Retina (tissue), 1 donor: ENCODE data around the gene LEAP2.

Experiments
- DNase-seq: peaks from one replicate; pipeline ENCODE4 v3.0.0-alpha.2; 2016

Gene LEAP2, protein sequence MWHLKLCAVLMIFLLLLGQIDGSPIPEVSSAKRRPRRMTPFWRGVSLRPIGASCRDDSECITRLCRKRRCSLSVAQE

DNA sequence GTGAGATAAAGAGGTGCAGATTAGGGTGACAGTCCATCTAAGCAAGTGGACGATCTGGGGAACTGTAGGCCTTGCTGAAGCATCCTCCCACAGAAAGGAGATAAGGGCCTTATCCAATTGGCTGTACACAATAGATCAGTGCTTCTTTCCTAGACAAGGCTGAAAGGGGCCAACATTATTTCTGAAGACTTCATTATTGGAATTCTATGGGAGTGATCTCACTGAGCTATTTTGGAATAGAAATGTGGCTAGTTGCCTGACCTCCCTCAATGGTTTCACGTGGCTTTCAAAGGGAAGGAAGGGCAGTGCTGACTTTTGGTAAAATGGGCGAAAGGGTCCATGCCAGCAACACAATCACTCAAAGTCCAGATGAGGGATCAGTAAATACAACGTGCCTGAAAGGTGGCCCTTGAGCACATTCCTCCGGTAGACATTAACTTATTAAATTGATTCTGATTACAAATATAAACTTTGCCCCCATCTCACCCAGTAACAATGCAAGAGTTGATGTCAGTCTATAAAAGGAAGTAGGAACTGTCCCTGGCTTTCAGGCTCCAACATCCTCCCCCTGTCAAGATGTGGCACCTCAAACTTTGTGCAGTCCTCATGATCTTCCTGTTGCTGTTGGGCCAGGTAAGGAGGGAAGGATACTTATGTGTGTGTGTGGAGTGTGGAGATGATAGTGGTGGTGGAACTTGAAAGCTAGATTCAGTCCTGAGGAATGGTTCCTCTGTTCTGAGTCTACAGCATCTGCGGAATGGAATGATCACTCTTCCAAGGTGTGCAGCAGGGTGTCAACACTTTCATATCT lies at the start of gene LEAP2:
Gene LEAP2, plus strand, starts transcription at position 550 of the 811 bp plus-strand sequence. Its CDS starts 27 bp downstream, at position 577.
- no peak for DNase-seq

GRCh38 chr5:132824426-132824825 lies 49.0 kb upstream of the LEAP2 start:
- DNase-seq, result no peak

DNA sequence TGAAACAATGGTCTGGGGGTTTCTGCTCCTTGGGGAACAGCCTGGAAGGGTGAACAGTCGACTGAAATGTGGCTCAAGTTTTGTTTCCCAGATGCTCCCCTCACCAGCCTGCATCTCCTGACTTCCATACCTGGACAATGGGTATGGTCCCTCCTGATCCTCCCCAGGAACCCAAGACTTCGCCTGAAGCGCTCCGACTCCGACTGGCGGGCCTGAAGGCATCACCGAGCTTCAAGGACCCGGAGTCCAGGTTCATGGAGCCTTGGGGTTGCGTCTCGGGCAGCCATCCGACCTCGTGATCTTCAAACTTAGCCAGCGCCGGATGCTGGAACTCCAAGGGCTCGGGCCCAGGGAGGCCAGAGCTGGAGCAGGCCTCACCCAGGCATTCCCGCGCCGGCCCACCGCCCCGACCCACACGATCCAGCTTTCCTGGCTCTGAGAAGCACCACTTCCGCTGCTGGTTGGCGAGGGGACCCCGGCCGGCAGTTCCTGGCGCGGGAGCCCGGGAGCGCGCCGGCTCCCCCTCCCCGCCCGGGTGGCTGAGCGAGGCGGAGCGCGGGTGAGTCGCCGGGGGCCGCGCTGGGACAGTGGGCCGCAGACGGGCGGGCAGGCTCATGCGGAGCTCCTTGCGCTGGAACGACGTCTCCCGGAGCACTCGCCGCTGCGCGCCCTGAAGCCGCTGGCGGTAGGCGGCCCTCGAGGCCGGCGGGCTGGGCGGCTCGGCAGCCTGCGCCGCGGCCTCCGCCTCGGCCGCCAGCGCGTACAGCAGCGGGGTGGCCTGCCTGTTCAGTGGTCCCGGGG lies 48.2 kb upstream of the LEAP2 start:
- DNase-seq, result peak; percentile 69

DNA sequence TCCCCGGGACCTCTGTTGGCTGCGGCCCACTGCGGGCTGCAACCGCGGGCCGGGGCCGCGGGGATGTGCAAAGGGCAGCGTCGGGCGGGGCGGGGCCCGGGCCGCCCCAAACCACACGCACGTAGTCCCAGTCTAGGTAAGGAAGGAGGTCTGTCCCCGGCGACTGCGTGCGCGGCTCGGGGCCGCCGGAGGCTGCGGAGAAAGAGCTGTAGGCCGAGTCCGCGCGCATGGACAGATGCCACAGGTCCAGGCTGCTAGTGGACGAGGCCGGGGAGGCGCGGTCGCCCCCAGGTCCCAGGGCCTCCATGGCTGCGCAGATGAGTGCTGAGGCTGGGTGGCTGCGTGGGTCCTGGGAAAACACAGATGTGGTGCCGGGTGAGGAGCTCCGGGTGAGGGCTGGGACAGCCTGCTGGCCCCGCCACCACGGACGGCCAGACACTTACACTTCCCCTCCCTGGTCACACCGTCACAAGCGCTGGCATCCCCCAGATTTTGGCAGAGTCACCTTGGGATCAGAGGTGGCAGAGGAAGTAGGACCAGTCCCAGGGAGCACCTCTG lies 47.6 kb upstream of the LEAP2 start:
- peak; percentile 73 for DNase-seq

DNA sequence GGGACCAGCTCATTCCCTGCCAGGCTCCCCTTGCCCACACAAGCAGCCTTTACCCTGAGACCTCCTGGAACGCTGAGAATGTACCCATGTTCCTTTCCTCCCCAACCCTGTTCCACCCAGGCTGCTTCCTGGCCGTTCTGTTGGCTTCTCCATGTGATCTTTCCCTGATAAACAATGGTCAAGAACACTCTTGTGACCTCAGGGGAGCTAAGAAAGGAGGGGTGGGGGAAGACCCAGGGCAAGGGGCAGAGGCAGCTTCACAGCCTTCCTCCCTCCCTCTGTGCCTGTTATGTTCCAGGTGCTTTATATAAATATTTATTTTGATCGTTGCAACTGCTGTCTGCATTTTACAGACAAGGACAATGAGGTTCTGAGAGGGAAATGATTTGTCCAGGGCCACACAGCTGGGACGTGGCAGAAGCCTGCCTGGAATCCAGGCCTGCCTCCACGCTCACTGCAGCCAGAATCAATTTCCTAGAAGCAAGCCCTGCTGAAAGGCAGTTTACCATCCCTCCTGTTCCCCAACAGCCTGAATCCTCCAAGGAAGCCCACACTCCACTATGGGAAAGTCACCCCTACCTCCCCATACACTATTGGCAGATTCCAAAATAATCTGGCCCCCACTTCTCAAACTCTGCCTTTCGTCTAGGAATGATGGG lies 46.9 kb upstream of the LEAP2 start:
- peak; percentile 13 for DNase-seq

GRCh38 chr5:132827943-132828673 lies 45.4 kb upstream of the LEAP2 start:
- DNase-seq, result no peak

DNA sequence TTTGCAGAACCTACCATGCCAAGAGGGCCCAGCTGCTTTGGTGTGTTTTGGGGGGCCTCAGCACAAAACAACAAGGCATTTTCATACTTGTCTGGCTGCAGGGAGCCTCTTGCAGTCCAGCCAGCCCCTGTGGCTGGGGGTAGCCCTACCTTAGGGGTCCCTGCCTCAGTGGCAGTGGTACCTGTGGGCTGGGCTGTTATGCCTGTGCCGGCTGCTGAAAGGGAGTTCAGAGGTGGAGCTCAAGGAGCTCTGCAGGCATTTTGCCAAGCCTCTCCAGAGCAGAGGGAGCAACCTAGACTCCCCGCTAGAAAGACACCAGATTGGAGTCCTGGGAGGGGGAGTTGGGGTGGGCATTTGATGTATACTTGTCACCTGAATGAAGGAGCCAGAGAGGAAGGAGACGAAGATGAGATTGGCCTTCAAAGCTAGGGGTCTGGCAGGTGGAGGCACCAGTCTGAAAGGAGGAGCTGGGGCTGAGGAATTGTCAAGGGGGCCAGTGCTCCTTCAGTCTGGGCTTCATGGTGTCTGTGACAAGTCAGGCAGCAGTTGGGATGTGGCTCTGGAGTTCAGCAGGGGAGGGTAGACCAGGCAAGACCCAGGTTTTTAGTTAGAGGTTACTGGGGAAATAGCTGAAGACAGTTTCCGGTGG lies 44.5 kb upstream of the LEAP2 start:
- DNase-seq, result no peak

DNA sequence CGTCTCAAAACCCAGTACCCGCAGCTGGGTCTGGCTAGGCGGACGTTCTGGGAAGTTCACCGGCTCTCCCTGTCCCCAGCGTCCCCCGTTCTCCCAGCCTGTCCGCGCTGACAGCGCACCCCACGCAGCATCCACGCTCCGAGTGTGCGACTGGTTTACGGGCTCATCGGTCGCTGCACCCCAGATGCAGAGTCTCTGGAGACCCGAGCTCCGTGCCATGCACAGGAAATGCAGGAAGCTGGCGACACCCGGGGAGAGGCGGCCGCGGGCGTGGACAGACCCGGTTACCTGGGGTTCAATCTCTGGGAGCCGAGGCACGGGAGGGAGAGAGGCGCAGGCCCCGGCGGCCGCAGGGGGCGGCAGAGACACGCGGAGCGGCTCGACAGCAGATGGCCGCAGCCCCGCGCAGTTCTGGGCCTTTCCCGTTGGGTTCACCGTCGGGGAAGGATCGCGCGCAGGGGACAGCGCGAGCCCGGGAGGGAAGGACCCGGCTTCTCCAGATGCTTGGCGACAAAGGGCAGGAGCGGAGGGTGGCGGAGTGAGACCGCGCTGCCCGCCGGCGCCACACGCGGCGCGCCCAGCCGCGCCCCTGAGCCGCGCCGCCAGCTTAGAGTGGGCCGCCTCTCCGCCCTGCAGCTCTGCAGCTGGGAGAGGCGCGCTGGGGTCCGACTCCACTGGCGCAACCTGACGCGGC lies 43.6 kb upstream of the LEAP2 start:
- peak; percentile 94 for DNase-seq

GRCh38 chr5:132830436-132831094 lies 42.9 kb upstream of the LEAP2 start, which contains the start of gene SHROOM1:
Gene SHROOM1 (minus strand): TSS chr5:132830647. CDS start chr5:132826140, 4,507 bp downstream.
- peak; percentile 65 for DNase-seq

GRCh38 chr5:132831095-132831860 lies 42.2 kb upstream of the LEAP2 start:
- DNase-seq, result no peak

DNA sequence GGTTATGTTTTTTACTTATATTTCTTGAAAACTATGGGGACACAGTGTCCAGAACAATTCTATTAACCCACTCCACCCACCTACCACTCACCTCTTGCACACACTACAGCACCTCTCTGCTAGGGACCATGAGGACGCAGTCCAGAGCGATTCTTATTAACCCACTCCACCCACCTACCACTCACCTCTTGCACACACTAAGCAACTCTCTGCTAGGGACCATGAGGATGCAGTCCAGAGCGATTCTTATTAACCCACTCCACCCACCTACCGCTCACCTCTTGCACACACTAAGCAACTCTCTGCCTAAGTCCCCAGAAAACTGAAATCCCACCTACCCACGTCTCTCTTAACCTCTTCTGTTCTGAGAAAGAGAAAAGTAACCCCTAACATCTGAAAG lies 40.9 kb upstream of the LEAP2 start:
- no peak for DNase-seq

GRCh38 chr5:132834057-132834456 lies 39.4 kb upstream of the LEAP2 start:
- no peak for DNase-seq

DNA sequence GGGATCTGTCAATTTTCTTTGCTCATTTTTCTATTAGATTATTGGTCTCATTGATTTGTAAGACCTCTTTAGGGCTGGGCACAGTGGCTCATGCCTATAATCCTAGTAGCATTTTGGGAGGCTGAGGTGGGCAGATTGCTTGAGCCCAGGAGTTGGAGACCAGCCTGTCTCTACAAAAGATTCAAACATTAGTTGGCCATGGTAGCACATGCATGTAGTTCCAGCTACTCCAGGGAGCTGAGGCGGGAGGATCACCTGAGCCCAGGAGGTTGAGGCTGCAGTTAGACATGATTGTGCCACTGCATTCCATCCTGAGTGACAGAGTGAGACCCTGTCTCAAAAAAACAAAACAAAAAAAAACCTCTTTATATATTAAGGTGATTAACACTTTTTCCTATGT lies 36.6 kb upstream of the LEAP2 start:
- no peak for DNase-seq

- no peak for DNase-seq
Observed at GRCh38 chr5:132837868-132838267, 35.6 kb upstream of the LEAP2 start.

DNA sequence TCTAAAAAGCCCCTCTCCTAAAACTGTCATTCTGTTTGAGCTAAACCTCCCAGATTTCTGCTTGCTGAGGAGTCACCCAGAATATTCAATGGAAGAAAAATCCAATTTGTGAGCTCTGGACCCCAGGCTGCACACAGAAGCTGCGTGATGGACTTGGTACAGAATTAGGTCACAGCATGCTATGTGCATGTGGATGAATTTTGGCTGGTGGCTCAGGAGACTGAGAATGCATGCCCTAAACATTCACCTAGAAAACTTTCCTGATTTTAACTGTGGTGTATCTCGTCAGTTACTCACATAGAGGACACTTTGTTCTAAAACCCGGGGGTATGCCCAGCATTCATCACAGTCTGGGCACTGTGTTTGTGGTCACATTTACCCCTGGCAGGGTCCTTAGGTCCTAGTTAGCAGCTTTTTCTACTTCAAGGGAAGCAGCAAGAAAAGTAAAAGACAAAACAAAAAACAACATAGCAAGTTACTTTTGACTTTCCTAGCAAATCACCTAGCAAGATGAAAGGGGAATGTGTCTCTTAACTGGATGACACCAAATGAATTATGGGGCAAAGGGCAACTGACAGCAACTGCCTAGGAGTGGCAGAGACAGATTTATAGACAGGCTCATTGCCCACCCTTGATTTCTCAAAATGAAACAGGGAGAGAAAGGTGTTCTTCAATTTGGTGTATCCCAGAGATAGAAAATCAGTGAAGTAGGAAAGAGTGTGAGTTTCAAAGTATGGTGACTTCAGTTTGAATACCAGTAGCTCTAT lies 34.8 kb upstream of the LEAP2 start:
- DNase-seq, result peak; percentile 24

- DNase-seq, result no peak
Observed at GRCh38 chr5:132839426-132840301, 33.8 kb upstream of the LEAP2 start.

DNA sequence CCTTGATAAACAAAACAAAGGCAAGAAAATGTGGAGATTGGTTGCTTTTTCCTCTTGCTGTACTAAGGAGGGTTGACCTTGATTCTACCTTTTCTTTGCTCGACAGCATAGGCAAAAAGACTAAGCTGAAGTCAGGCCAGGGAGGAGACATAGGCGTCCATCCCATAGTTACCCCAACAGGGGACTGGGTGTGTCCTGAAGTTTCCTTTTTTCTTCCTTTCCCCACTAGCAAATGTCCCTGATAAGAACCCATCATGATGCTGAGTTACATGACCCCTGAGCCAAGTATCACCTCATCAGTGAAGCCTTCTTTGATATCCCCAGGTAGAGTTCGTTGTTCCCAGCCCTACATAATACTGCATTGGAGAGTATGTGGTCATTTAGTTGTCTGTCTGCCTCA lies 33.2 kb upstream of the LEAP2 start:
- no peak for DNase-seq

- DNase-seq, result no peak
Observed at GRCh38 chr5:132840896-132841295, 32.6 kb upstream of the LEAP2 start.
